HG03520 (cell line): ENCODE results near the gene COX7B2.

ENCODE experiments used
- ATAC-seq: cut with Tn5 transposase; IDR thresholded peaks from one replicate; pipeline ENCODE4 v1.9.1; 2021; ENCODE audit warnings: mild to moderate bottlenecking, moderate library complexity; ENCODE audit not compliant: unreplicated experiment

COX7B2 gene

GRCh38 chr4:46720055-46720454 is 189.0 kb downstream of the COX7B2 start:
- ATAC-seq, result no peak

GRCh38 chr4:46717950-46718349 is 191.1 kb downstream of the COX7B2 start:
- ATAC-seq, result no peak

- no peak for ATAC-seq
Measured at GRCh38 chr4:46715468-46715867, 193.6 kb downstream of the COX7B2 start.

- no peak for ATAC-seq
Measured at GRCh38 chr4:46698891-46699290, 210.2 kb downstream of the COX7B2 start.
